Measurements from ENCODE around the gene KDM5A. TPM values are rescaled to one million over a fixed set of nuclear protein-coding genes. Genes with fewer than 3 reads are reported as not detected.

KDM5A gene
- total RNA-seq, 1 donor from 2014 or later: 74.2 TPM

DNA sequence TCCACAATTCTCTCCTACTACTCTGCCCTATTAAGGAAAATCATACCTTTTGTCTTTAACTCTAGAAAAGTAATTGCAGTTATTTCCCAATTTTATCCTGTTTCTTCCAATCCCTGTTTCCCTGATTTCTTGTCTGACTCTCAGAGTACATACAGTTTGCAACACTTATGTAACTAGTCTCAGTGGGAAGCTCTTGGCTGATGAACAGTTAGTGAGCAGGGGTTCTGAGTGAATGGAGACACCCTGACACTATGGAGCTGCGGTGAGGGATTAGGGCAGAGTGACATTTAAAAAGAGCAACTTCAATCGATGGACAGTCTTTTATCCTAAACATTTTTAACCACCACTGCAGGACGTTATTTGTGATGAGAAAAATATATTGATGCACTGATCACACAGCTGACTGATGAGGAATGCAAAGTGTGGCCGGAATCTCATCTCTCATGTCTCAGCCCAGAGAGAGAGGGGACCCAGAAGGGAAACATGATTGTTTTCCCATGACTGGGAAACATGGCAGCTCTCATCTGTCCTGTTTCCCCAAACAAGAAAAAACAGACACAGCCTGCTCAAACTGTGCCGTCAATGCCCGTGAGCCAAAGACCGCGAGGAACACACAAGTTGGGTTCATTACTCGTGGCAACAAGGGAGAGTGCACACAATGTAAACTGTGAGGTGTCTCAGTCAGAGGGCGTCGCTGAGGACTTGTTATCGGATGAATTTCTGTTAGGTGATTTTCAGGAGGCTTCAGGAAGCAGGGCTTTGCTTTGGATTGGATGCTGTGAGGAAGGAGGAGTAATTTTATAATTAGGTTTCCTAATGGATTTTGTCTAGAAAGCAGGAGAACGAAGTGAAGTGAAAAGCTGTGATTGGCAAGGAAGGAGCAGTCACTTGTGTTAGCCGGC is 121.3 kb downstream of the KDM5A start:
- Histone ChIP-seq H3K9me3 (no peaks in the 10 kb centered on the region), H3K4me1 (no peaks in the 10 kb centered on the region), H3K4me3 (no peak overlapping the region), H3K27me3 (ENCODE audit: low read depth) (peaks cover 4% of the 10 kb centered on the region), H3K27ac (no peak overlapping the region), H3K36me3 (no peaks in the 10 kb centered on the region)
- intact Hi-C loops (cut with DNase I): no loop called here
- no peak for ATAC-seq
- DNase-seq: no peak
- TF ChIP-seq, protein P1, sequence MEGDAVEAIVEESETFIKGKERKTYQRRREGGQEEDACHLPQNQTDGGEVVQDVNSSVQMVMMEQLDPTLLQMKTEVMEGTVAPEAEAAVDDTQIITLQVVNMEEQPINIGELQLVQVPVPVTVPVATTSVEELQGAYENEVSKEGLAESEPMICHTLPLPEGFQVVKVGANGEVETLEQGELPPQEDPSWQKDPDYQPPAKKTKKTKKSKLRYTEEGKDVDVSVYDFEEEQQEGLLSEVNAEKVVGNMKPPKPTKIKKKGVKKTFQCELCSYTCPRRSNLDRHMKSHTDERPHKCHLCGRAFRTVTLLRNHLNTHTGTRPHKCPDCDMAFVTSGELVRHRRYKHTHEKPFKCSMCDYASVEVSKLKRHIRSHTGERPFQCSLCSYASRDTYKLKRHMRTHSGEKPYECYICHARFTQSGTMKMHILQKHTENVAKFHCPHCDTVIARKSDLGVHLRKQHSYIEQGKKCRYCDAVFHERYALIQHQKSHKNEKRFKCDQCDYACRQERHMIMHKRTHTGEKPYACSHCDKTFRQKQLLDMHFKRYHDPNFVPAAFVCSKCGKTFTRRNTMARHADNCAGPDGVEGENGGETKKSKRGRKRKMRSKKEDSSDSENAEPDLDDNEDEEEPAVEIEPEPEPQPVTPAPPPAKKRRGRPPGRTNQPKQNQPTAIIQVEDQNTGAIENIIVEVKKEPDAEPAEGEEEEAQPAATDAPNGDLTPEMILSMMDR (IDR thresholded peaks at IDR 0.05): no peak

DNA sequence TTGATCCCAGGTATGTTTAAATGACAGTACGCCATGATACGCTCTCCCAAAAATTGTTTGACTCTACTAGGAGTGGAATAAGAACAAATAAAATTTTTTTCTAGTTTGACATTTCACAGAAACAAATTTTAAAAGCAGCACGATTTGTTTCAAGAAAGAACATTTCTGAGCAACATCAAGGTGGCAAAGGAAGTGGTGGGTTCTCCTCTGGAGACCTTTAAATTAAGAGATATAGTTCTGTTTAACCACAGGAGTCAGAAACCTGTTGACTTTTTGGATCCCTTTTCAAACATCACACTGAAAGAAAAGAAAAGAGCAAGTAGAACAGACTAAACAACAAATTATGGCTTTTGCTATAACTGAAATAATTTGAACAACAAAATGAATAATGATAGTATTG is 124.0 kb downstream of the KDM5A start:
- Histone ChIP-seq H3K27me3 (ENCODE audit: low read depth) (peaks cover 4% of the 10 kb centered on the region), H3K36me3 (no peaks in the 10 kb centered on the region), H3K27ac (no peak overlapping the region), H3K4me3 (no peak overlapping the region), H3K4me1 (no peaks in the 10 kb centered on the region), H3K9me3 (no peaks in the 10 kb centered on the region)
- no peak for ATAC-seq
- intact Hi-C loops (cut with DNase I): no loop called here
- no peak for DNase-seq
- TF ChIP-seq, protein P1 (IDR thresholded peaks at IDR 0.05): no peak

DNA sequence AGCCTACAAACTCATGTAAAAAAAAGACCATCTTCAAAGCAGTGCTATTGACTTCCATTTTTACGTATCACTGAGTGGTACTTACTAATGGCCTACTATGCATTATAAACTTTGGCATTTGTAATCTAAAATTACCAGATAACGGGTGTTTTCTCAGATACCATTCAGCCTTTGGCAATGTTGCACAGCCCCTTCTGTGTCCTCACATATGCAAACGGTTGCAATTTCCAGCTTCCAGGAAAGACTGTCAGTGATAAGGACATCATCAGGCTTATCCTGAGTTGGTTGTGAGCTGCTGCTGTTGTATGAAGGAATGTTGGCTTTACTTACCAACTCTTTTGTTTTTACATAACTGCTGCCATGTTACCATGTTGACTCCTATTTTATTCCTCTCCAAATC is 124.9 kb downstream of the KDM5A start:
- intact Hi-C loops (cut with DNase I): no loop called here
- no peaks in the 10 kb centered on the region for H3K36me3 ChIP-seq
- H3K27ac ChIP-seq: no peak overlapping the region
- no peaks in the 10 kb centered on the region for H3K9me3 ChIP-seq
- no peaks in the 10 kb centered on the region for H3K4me1 ChIP-seq
- TF ChIP-seq, protein P1 (IDR thresholded peaks at IDR 0.05): no peak
- DNase-seq (no peak), ATAC-seq (no peak)
- H3K27me3 ChIP-seq (ENCODE audit: low read depth): peaks cover 11% of the 10 kb centered on the region
- H3K4me3 ChIP-seq: no peak overlapping the region

DNA sequence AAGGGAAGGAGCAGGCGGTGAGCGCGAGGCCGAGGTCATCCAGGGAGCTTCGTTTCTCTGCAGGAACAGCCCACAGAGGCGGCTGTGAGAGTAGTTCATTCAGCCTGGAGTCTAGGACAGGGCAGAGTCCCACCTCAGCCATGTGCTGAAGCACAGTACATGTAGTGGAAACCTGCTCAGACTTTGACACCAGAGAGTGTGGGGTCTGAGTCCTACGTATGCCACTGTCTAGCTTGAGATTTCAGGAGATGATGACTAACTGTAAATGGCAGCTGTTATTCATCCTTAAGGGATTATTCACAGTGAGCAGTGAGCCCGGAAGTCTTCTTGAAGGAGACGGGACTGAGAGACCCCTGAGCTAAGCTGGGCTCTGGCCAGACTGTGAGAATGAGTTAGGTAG is 125.5 kb downstream of the KDM5A start:
- Histone ChIP-seq H3K4me1 (no peaks in the 10 kb centered on the region), H3K9me3 (no peaks in the 10 kb centered on the region), H3K27ac (no peak overlapping the region), H3K27me3 (ENCODE audit: low read depth) (peaks cover 12% of the 10 kb centered on the region), H3K36me3 (no peaks in the 10 kb centered on the region), H3K4me3 (no peak overlapping the region)
- intact Hi-C loops (cut with DNase I): no loop called here
- no peak for ATAC-seq
- TF ChIP-seq, protein P1 (IDR thresholded peaks at IDR 0.05): no peak
- DNase-seq: no peak

DNA sequence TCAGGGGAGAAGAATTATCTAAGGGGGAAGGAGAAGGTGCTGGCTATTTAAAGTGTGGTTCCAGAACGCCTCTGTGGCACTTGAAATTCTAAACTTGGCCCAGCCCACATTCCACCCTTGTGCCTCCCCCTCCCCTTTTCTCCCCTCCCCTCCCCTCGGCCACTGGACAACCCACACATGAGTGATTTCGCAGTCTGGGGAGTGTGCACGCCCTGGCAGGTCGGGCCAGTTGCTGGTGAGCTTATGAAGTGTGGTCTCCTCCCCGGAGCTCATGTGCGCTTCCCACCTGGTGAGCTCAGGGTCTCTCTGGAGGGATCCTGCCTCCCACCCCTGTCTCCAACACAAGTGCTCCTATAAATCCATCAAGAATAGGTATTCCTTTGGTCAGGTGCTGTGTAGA is 126.3 kb downstream of the KDM5A start, which contains the start of gene SLC6A13:
Gene SLC6A13, minus strand, starts transcription at position 20 of the 400 bp plus-strand sequence. CDS start 2,784 bp downstream, outside the sequence.
- Histone ChIP-seq H3K4me3 (no peak within 1 kb of the TSS), H3K27me3 (ENCODE audit: low read depth) (peaks cover 18% of the 10 kb centered on the region), H3K9me3 (no peaks in the 10 kb centered on the region), H3K36me3 (no peaks in the 10 kb centered on the region), H3K4me1 (no peaks in the 10 kb centered on the region), H3K27ac (no peak within 1 kb of the TSS)
- ATAC-seq: peak; percentile 91 to 92
- TF ChIP-seq, protein P1 (IDR thresholded peaks at IDR 0.05): no peak
- peak; percentile 72 for DNase-seq
- intact Hi-C loops (cut with DNase I): no loop called here
